Stimulated activated CD4-positive, alpha-beta T cell treated with anti-CD3 and anti-CD28 coated beads, Interleukin-4, amount 100 ng/mL, for 4 hours (primary cell): ENCODE measurements around the gene PKD2L1.
"Not testable (repeated sequence)": the region's sequence is repeated elsewhere in the genome, so short reads cannot be mapped to it uniquely, and the experiment has no call there.

Source experiments
- DNase-seq, 2 experiments: peaks; one replicate each; pipeline ENCODE4 v3.0.0-alpha.2; 2020

PKD2L1 gene

GRCh38 chr10:100286051-100287033 lies 43.7 kb downstream of the PKD2L1 start, which contains the start of gene BLOC1S2:
BLOC1S2 (minus strand) TSS chr10:100286680; CDS start chr10:100286659, 21 bp downstream.
- DNase-seq, result peak; percentile 84 to 86

- not testable (repeated sequence) for DNase-seq
Observed at GRCh38 chr10:100285326-100285725, 44.7 kb downstream of the PKD2L1 start.

GRCh38 chr10:100282907-100283306 lies 47.1 kb downstream of the PKD2L1 start:
- DNase-seq, result no peak

GRCh38 chr10:100276971-100277370 lies 53.1 kb downstream of the PKD2L1 start:
- DNase-seq, result not testable (repeated sequence)

- DNase-seq, result peak; percentile 68 to 70
Observed at GRCh38 chr10:100267239-100268104, 62.6 kb downstream of the PKD2L1 start, which contains the start of gene CWF19L1. CWF19L1 (minus strand) TSS chr10:100267638; CDS start chr10:100267593, 45 bp downstream.

- DNase-seq, result no peak
Observed at GRCh38 chr10:100265821-100266485, 64.1 kb downstream of the PKD2L1 start.

- no peak for DNase-seq
Observed at GRCh38 chr10:100254191-100254590, 75.8 kb downstream of the PKD2L1 start.

GRCh38 chr10:100253041-100253440 lies 77.0 kb downstream of the PKD2L1 start:
- no peak for DNase-seq

- DNase-seq, result no peak
Observed at GRCh38 chr10:100248820-100249219, 81.2 kb downstream of the PKD2L1 start.

- no peak for DNase-seq
Observed at GRCh38 chr10:100245484-100246220, 84.4 kb downstream of the PKD2L1 start.

GRCh38 chr10:100239851-100240250 lies 90.2 kb downstream of the PKD2L1 start:
- no peak for DNase-seq

- DNase-seq, result no peak
Observed at GRCh38 chr10:100238429-100238828, 91.6 kb downstream of the PKD2L1 start.
